ENCODE measurements around the gene ADRA2C. TPM values are rescaled to one million over a fixed set of nuclear protein-coding genes. Genes with fewer than 3 reads are reported as not detected.

The ADRA2C gene
- total and polyA plus RNA-seq, 2 experiments from 2014 or later, result 3.0 to 16.6 TPM

GRCh38 chr4:3727847-3728469 is 38.2 kb upstream of the ADRA2C start:
- H3F3A ChIP-seq (replicated peaks; ENCODE audit: low read depth), result 0 out of 2 replicates have a peak, but pooled peaks cover 6% of the 10 kb centered on the region
- H3K4me2 ChIP-seq, result no peak overlapping the region
- H3K27me3 ChIP-seq (ENCODE audit: insufficient read depth), result peaks cover 10% of the 10 kb centered on the region
- H3K4me3 Mint-ChIP-seq, result no peak overlapping the region
- H3K27ac Mint-ChIP-seq, result no peak overlapping the region
- no peak overlapping the region for H3K4me3 ChIP-seq
- no peaks in the 10 kb centered on the region for H3K9me3 Mint-ChIP-seq
- H3K4me1 Mint-ChIP-seq, result peaks cover 30% of the 10 kb centered on the region
- H3K27ac ChIP-seq (ENCODE audit: low read depth), result no peak overlapping the region
- H3K4me1 ChIP-seq (ENCODE audit: insufficient read depth), result peaks cover 23% of the 10 kb centered on the region
- TF ChIP-seq CTCF (conservative IDR thresholded peaks at IDR 0.05; ENCODE audit: low read depth in 2 of 2) (no peak), ZNF331 (CRISPR knock-in tag; IDR thresholded peaks at IDR 0.05; ENCODE audit: low read depth) (no peak), ZNF462 (CRISPR knock-in tag; IDR thresholded peaks at IDR 0.05) (no peak)
- H3K36me3 Mint-ChIP-seq (ENCODE audit: low read depth), result no peaks in the 10 kb centered on the region
- no peaks in the 10 kb centered on the region for H3K9me2 ChIP-seq (ENCODE audit: insufficient read depth)
- no peaks in the 10 kb centered on the region for H3K36me3 ChIP-seq (ENCODE audit: insufficient read depth)
- H3K79me2 ChIP-seq (replicated peaks; ENCODE audit: insufficient read depth), result no peaks in the 10 kb centered on the region
- DNase-seq (ENCODE audit: low spot score) (no peak), ATAC-seq (no peak)
- no peaks in the 10 kb centered on the region for H4K20me1 ChIP-seq (replicated peaks; ENCODE audit: insufficient read depth)
- H3K27me3 Mint-ChIP-seq (ENCODE audit: insufficient read depth, low read depth, poor library complexity), result peaks cover 22% of the 10 kb centered on the region
- H2AFZ ChIP-seq, result no peak overlapping the region

Data from GM23338 (cell line).